ENCODE measurements around the gene KMT2E.
"Not testable (repeated sequence)": the region's sequence is repeated elsewhere in the genome, so short reads cannot be mapped to it uniquely, and the experiment has no call there.

KMT2E gene

GRCh38 chr7:105047932-105048331 is 33.9 kb downstream of the KMT2E start:
- no peak for TF ChIP-seq CTCF (conservative IDR thresholded peaks at IDR 0.05; ENCODE audit: low read depth)
- ChIA-PET CTCF (interaction anchor here (0.6 to 0.8 kb wide), 2 partner anchors 33 to 122 kb away, joined by 3 to 4 read pairs; no protein-coding TSS in a partner anchor), POLR2A (ENCODE audit: low non-redundant PET) (no interaction called here)
- no peak overlapping the region for H3K27ac ChIP-seq
- no peak for DNase-seq (ENCODE audit: low spot score)

- TF ChIP-seq CTCF (conservative IDR thresholded peaks at IDR 0.05; ENCODE audit: low read depth) = no peak
- DNase-seq (ENCODE audit: low spot score) = no peak
- CTCF ChIA-PET = interaction anchor here (0.7 kb wide), 1 partner anchor 803 kb away, joined by 6 read pairs; no protein-coding TSS in a partner anchor
- POLR2A ChIA-PET (ENCODE audit: low non-redundant PET) = no interaction called here
- peak overlapping the region; percentile 4; the same call in 1 of the 2 replicates for H3K27ac ChIP-seq
These were observed 36.5 kb downstream of the KMT2E start for GRCh38 chr7:105050493-105050892.

- CTCF ChIA-PET = interaction anchor here (0.7 kb wide), 2 partner anchors 36 to 802 kb away, joined by 3 to 6 read pairs; no protein-coding TSS in a partner anchor
- H3K27ac ChIP-seq = peak overlapping the region; percentile 4; the same call in 1 of the 2 replicates
- DNase-seq (ENCODE audit: low spot score); POLR2A ChIA-PET (ENCODE audit: low non-redundant PET): not testable (repeated sequence)
These were observed 36.9 kb downstream of the KMT2E start for GRCh38 chr7:105050899-105051298.

- no peak overlapping the region for H3K27ac ChIP-seq
- CTCF ChIA-PET = no interaction called here
- no peak for DNase-seq (ENCODE audit: low spot score)
- POLR2A ChIA-PET (ENCODE audit: low non-redundant PET) = interaction anchor here (0.7 kb wide), 1 partner anchor 71 kb away, joined by 3 read pairs; no protein-coding TSS in a partner anchor
- no peak for TF ChIP-seq CTCF (conservative IDR thresholded peaks at IDR 0.05; ENCODE audit: low read depth)
These were observed 41.1 kb downstream of the KMT2E start for GRCh38 chr7:105055084-105055483.

- no peak for DNase-seq (ENCODE audit: low spot score)
- no peak for TF ChIP-seq CTCF (conservative IDR thresholded peaks at IDR 0.05; ENCODE audit: low read depth)
- CTCF ChIA-PET = no interaction called here
- POLR2A ChIA-PET (ENCODE audit: low non-redundant PET) = interaction anchor here (0.7 kb wide), 1 partner anchor 72 kb away, joined by 3 read pairs; no protein-coding TSS in a partner anchor
- H3K27ac ChIP-seq = no peak overlapping the region
These were observed 41.6 kb downstream of the KMT2E start for GRCh38 chr7:105055621-105056020.

GRCh38 chr7:105057472-105057871 is 43.5 kb downstream of the KMT2E start:
- no peak for TF ChIP-seq CTCF (conservative IDR thresholded peaks at IDR 0.05; ENCODE audit: low read depth)
- DNase-seq (ENCODE audit: low spot score) = no peak
- POLR2A ChIA-PET (ENCODE audit: low non-redundant PET) = no interaction called here
- H3K27ac ChIP-seq = no peak overlapping the region
- CTCF ChIA-PET = no interaction called here

GRCh38 chr7:105060437-105060836 is 46.4 kb downstream of the KMT2E start:
- H3K27ac ChIP-seq = no peak overlapping the region
- TF ChIP-seq CTCF (conservative IDR thresholded peaks at IDR 0.05; ENCODE audit: low read depth) = no peak
- ChIA-PET POLR2A (ENCODE audit: low non-redundant PET) (no interaction called here), CTCF (interaction anchor here (0.6 to 0.7 kb wide), 2 partner anchors 85 to 407 kb away, joined by 3 to 4 read pairs; no protein-coding TSS in a partner anchor)
- no peak for DNase-seq (ENCODE audit: low spot score)

Measured in RWPE1 (cell line).